Right lobe of liver (tissue), 6 donors: ENCODE measurements around the gene CCNF. TPM values are rescaled to one million over a fixed set of nuclear protein-coding genes. Genes with fewer than 3 reads are reported as not detected.

Experiments used
- ATAC-seq, 4 donors: fragments of 200-7000 bp; cut with Tn5 transposase; one replicate each; pipeline ENCODE4 v1.9.1; 2020; ENCODE audit warnings: mild to moderate bottlenecking in 4 of 4, moderate library complexity in 4 of 4
- DNase-seq, 3 donors: peaks; one replicate each; pipeline ENCODE4 v3.0.0-alpha.2; 2020
- H3K27ac ChIP-seq, 3 donors: fragments of 200-600 bp; one replicate each; pipeline ENCODE4 v1.8.0; 2022
- H3K27me3 ChIP-seq, 2 donors: fragments of 200-600 bp; one replicate each; pipeline ENCODE4 v1.8.0; 2022
- H3K36me3 ChIP-seq, 4 donors: fragments of 200-600 bp; sonication (generic) in 1 of 4; one replicate each; pipeline versions ENCODE4 v1.5.1 to v1.8.0; 2017 to 2022; ENCODE audit warnings: control low read depth in 1 of 4
- H3K4me1 ChIP-seq, 4 donors: fragments of 200-600 bp; sonication (generic) in 1 of 4; one replicate each; pipeline versions ENCODE4 v1.5.1 to v1.8.0; 2017 to 2022; ENCODE audit warnings: control low read depth in 1 of 4
- H3K4me3 ChIP-seq, 3 donors: fragments of 200-600 bp; one replicate each; pipeline ENCODE4 v1.8.0; 2022
- H3K9me3 ChIP-seq, 4 donors: fragments of 200-600 bp; sonication (generic) in 1 of 4; one replicate each; pipeline versions ENCODE4 v1.5.1 to v1.8.0; 2017 to 2022; ENCODE audit warnings: control low read depth in 1 of 4
- POLR2A ChIP-seq: fragments of 450-650 bp; IDR thresholded peaks from one replicate; pipeline ENCODE4 v1.6.1; 2017; ENCODE audit warnings: antibody characterized with exemption, mild to moderate bottlenecking
- WGBS: methylation state at CpG from one replicate; pipeline ENCODE4 v1.1.6; 2018; ENCODE audit warnings: low coverage, low lambda C conversion rate; ENCODE audit not compliant: insufficient coverage; ENCODE audit errors: missing lambda C conversion rate; 5-methylcytosine and 5-hydroxymethylcytosine counted together
- intact Hi-C, 2 donors: fragments of 100-400 bp; cut with DNase I; formaldehyde crosslinking; loops; one replicate each; pipeline versions ENCODE4 v1.11.2 to v1.14.1; 2022
- total RNA-seq, 6 experiments: library from RNA; depleted of rRNA in 2 of 6; stranded (reverse); fragments of >200 nt in 2 of 6; fragmentation: NEBNext Ultra II Directional in 3 of 6; extraction: Animal tissue kit (Norgen Biotek cat#: 25700) in 3 of 6; gene quantifications; one replicate each; pipeline versions ENCODE4 v1.1.0 to v1.2.4, GENCODE V29; 2016 to 2023
- TF ChIP-seq, protein P1 (sequence below), 4 donors: fragments of 200-600 bp in 3 of 4; fragments of 450-650 bp in 1 of 4; IDR thresholded peaks; one replicate each; pipeline versions ENCODE4 v1.5.1 to v1.8.0; 2016 to 2022; ENCODE audit warnings: antibody characterized with exemption in 4 of 4, mild to moderate bottlenecking in 2 of 4
- donor health status: DM: no; HTN: yes; CAD: no.
- donor health status: DM: no; HTN: no; CAD: no.
- donor health status: DM: no; HTN: no; CAD: no.
- donor health status: DM: no; HTN: yes; CAD: no.
- donor health status: DM: no; HTN: yes; CAD: no.

Gene CCNF
- total RNA-seq, 6 experiments from 2014 or later = 1.3 to 2.7 (median 1.7) TPM

DNA sequence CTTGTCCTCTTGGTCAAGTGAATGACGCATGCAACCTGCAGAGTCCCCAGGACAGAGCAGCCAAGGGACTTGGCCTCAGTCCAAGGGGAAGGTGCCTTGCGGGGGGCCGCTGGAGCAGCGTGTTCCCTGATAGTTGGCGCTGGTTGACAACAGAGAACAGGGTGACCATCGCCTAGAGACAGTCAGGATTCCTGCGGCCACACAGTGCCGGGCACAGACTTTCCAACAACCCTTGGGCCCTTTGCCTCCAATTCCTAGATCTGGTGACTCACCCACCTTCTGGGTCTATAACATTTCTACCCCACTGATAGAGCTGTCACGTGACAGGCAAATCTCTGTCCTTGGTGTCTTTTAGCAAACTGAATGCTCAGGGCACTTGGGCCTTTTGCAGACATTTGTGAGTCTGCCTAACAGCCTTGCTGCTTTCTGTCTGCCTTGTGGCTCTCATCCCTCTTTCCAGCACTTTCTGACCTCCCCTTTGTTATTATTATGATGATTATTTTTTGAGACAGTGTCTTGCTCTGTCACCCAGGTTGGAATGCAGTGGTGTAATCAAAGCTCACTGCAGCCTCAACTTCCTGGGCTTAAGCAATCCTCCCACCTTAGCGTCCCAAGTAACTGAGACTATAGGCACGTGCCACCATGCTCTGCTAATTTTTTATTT lies 18.8 kb downstream of the CCNF start:
- WGBS = 82% methylated on average over 6 of the region's 11 CpGs
- ATAC-seq (no peak), DNase-seq (no peak)
- Histone ChIP-seq H3K36me3 (no peaks in the 10 kb centered on the region), H3K27ac (no peak overlapping the region), H3K4me1 (no peaks in the 10 kb centered on the region), H3K9me3 (no peaks in the 10 kb centered on the region), H3K4me3 (no peak overlapping the region), H3K27me3 (no peaks in the 10 kb centered on the region)
- intact Hi-C loops = no loop called here
- TF ChIP-seq, protein P1, sequence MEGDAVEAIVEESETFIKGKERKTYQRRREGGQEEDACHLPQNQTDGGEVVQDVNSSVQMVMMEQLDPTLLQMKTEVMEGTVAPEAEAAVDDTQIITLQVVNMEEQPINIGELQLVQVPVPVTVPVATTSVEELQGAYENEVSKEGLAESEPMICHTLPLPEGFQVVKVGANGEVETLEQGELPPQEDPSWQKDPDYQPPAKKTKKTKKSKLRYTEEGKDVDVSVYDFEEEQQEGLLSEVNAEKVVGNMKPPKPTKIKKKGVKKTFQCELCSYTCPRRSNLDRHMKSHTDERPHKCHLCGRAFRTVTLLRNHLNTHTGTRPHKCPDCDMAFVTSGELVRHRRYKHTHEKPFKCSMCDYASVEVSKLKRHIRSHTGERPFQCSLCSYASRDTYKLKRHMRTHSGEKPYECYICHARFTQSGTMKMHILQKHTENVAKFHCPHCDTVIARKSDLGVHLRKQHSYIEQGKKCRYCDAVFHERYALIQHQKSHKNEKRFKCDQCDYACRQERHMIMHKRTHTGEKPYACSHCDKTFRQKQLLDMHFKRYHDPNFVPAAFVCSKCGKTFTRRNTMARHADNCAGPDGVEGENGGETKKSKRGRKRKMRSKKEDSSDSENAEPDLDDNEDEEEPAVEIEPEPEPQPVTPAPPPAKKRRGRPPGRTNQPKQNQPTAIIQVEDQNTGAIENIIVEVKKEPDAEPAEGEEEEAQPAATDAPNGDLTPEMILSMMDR (IDR thresholded peaks at IDR 0.05) = no peak
- TF ChIP-seq POLR2A = no peak

DNA sequence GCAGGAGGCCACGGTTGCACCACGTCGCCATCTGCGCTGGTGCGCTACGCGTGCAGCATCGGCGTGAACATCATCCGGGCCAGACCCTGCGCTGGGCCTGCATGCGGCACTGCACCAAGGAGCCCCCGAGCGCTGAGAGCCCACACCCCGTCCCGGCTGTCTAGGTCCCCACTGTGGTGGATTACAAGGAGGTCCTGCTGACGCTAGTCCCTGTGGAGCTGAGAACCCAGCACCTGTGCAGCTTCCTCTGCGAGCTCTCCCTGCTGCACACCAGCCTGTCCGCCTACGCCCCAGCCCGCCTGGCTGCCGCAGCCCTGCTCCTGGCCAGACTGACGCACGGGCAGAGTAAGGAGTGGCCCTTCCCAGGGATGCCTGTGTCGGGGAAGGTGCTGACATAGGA lies 19.9 kb downstream of the CCNF start:
- H3K27ac ChIP-seq = no peak overlapping the region
- ATAC-seq (peak in 1 of 4 donors; percentile 4), DNase-seq (no peak)
- WGBS = no CpG with 5 or more reads among the region's 25 CpGs
- no peak overlapping the region for H3K4me3 ChIP-seq
- no peaks in the 10 kb centered on the region for H3K36me3 ChIP-seq
- TF ChIP-seq, protein P1 (IDR thresholded peaks at IDR 0.05) = no peak
- no peak for TF ChIP-seq POLR2A
- no peaks in the 10 kb centered on the region for H3K9me3 ChIP-seq
- no peaks in the 10 kb centered on the region for H3K27me3 ChIP-seq
- intact Hi-C loops = no loop called here
- no peaks in the 10 kb centered on the region for H3K4me1 ChIP-seq

DNA sequence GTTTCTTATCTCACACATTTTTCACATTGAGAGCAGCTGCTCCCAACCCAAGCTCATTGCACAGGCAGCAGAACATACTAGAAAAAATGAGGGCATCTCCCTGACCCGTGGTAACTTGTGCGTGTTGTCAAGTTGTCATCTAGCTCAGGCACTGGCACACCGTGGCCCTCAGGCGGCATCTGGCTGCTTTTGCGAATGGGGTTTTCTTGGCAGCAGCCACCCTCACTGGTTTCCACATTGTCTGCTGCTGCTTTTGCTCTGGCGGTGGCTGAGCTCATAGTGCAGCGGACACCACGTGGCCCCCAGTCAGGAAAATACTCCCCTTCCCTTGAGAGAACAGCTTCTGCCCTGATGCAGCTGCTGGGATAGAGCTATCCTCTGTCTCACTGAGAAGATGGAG lies 21.3 kb downstream of the CCNF start:
- DNase-seq (no peak), ATAC-seq (no peak)
- H3K27me3 ChIP-seq = no peaks in the 10 kb centered on the region
- WGBS = 96% methylated on average over 3 of the region's 8 CpGs
- no peak overlapping the region for H3K27ac ChIP-seq
- H3K36me3 ChIP-seq = no peaks in the 10 kb centered on the region
- no peak overlapping the region for H3K4me3 ChIP-seq
- intact Hi-C loops = no loop called here
- no peaks in the 10 kb centered on the region for H3K4me1 ChIP-seq
- TF ChIP-seq, protein P1 (IDR thresholded peaks at IDR 0.05) = no peak
- no peak for TF ChIP-seq POLR2A
- H3K9me3 ChIP-seq = no peaks in the 10 kb centered on the region

DNA sequence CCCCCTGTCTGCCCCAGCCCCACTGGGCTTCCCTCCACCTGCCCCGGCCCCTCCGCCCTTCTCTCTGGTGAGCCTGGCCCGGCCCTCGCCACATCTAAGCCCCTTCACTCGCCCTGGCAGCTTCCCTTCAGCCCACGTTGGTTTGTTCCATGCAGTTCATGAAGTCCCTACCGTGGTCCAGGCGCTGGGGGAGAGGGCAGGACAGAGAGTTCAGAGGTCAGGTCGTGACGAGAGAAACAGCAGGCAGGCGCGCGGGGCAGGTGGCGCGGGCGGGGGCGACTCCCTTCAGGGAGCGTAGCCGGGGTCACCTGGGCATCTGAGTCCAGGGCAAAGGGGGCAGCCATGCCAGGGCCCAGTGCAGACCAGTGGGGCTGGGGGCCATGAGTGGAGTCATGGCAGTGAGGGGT lies 21.7 kb downstream of the CCNF start:
- Histone ChIP-seq H3K4me3 (no peak overlapping the region), H3K36me3 (no peaks in the 10 kb centered on the region), H3K9me3 (no peaks in the 10 kb centered on the region), H3K27me3 (no peaks in the 10 kb centered on the region), H3K4me1 (no peaks in the 10 kb centered on the region), H3K27ac (no peak overlapping the region)
- 86% methylated on average over 6 of the region's 19 CpGs for whole genome bisulfite sequencing
- DNase-seq = no peak
- no peak for TF ChIP-seq POLR2A
- TF ChIP-seq, protein P1 (IDR thresholded peaks at IDR 0.05) = no peak
- intact Hi-C loops = no loop called here
- ATAC-seq = no peak
